OCI-LY7 (cell line): ENCODE measurements around the gene CDYL. TPM values are rescaled to one million over a fixed set of nuclear protein-coding genes. Genes with fewer than 3 reads are reported as not detected.

ENCODE experiments used
- BruUV-seq: library from RNA; stranded (reverse); fragments of 400-500 nt; replicated peaks from 2 replicates; lab custom pipeline; 2021; lab: Mats Ljungman, UMichigan
- CTCF ChIA-PET: fragments of 300-600 bp; sonication (Branson Sonifier 250); formaldehyde crosslinking; loops from one replicate; lab custom pipeline; 2022; ENCODE audit warnings: antibody characterized with exemption; ENCODE audit not compliant: unreplicated experiment; lab: Charles Lee
- POLR2A ChIA-PET: fragments of 300-600 bp; sonication (Branson Sonifier 250); formaldehyde crosslinking; loops from one replicate; lab custom pipeline; 2022; ENCODE audit warnings: antibody characterized with exemption; lab: Charles Lee
- DNase-seq: peaks from one replicate; pipeline ENCODE4 v3.0.0-alpha.2; 2015; ENCODE audit warnings: low spot score
- H2AFZ ChIP-seq: fragments of 200-600 bp; sonication (generic), shearing (Covaris generic); 2 replicates; pipeline ENCODE4 v1.6.1; 2014; ENCODE audit warnings: mild to moderate bottlenecking, antibody characterized with exemption, low read length, moderate library complexity
- H3K27ac ChIP-seq: fragments of 200-600 bp; sonication (generic); 2 replicates; pipeline ENCODE4 v1.5.1; 2014; ENCODE audit warnings: mixed run types, low read depth, mild to moderate bottlenecking, moderate library complexity, low read length, inconsistent platforms; ENCODE audit not compliant: poor library complexity, severe bottlenecking
- H3K36me3 ChIP-seq: fragments of 200-600 bp; sonication (generic); 2 replicates; pipeline ENCODE4 v1.6.1; 2014; ENCODE audit warnings: mild to moderate bottlenecking, antibody characterized with exemption, low read length, moderate library complexity, mixed read lengths; ENCODE audit not compliant: insufficient read depth
- H3K4me1 ChIP-seq: fragments of 200-600 bp; sonication (generic); 2 replicates; pipeline ENCODE4 v1.5.1; 2014; ENCODE audit warnings: mild to moderate bottlenecking, low read length; ENCODE audit not compliant: insufficient read depth, poor library complexity, severe bottlenecking
- H3K4me2 ChIP-seq: fragments of 200-600 bp; sonication (generic); 2 replicates; pipeline ENCODE4 v1.6.1; 2014; ENCODE audit warnings: mild to moderate bottlenecking, low read length
- H3K4me3 ChIP-seq: fragments of 200-600 bp; sonication (generic); 2 replicates; pipeline ENCODE4 v1.5.1; 2014; ENCODE audit warnings: mild to moderate bottlenecking, low read depth, low read length; ENCODE audit not compliant: poor library complexity, severe bottlenecking
- H3K79me2 ChIP-seq: fragments of 200-600 bp; sonication (generic); 2 replicates; pipeline ENCODE4 v1.6.1; 2016; ENCODE audit warnings: low read depth, mild to moderate bottlenecking, low read length, moderate library complexity, mixed read lengths; ENCODE audit not compliant: insufficient read depth
- H3K9me2 ChIP-seq: fragments of 200-600 bp; sonication (generic); 2 replicates; pipeline ENCODE4 v1.6.1; 2016; ENCODE audit warnings: mild to moderate bottlenecking, low read length, mixed read lengths; ENCODE audit not compliant: insufficient read depth
- H3K9me3 ChIP-seq: fragments of 200-600 bp; sonication (generic); 2 replicates; pipeline ENCODE4 v1.6.1; 2014; ENCODE audit warnings: mild to moderate bottlenecking, mixed run types, low read length, mixed read lengths
- H4K20me1 ChIP-seq: fragments of 200-600 bp; sonication (generic); 2 replicates; pipeline ENCODE4 v1.6.1; 2014; ENCODE audit warnings: mild to moderate bottlenecking, antibody characterized with exemption, low read length, moderate library complexity, mixed read lengths; ENCODE audit not compliant: insufficient read depth
- EZH2phosphoT487 ChIP-seq: fragments of 200-600 bp; sonication (generic); IDR thresholded peaks from 2 replicates; pipeline ENCODE4 v1.6.1; 2018; ENCODE audit warnings: low read depth, borderline replicate concordance, mild to moderate bottlenecking, mixed run types, antibody characterized with exemption, low read length, moderate library complexity, mixed read lengths
- intact Hi-C: fragments of 100-400 bp; cut with micrococcal nuclease; formaldehyde crosslinking; loops from one replicate; pipeline ENCODE4 v1.10.0; 2022; ENCODE audit not compliant: unreplicated experiment
- total RNA-seq, 2 experiments: library from RNA; depleted of rRNA in 1 of 2; stranded (reverse); fragments of >200 nt in 1 of 2; shearing (Covaris generic) in 1 of 2; gene quantifications; 2 replicates each; pipeline ENCODE4 v1.2.3, GENCODE V29; 2014 to 2022
- TF ChIP-seq, protein P1 (sequence below): fragments of 200-600 bp; sonication (generic); conservative IDR thresholded peaks from 2 replicates; pipeline ENCODE4 v1.5.1; 2014; ENCODE audit warnings: mild to moderate bottlenecking, antibody characterized with exemption, low read length, moderate library complexity, mixed read lengths

Gene CDYL
- total RNA-seq, 2 experiments from 2014 or later = 33.6 to 76.4 TPM

DNA sequence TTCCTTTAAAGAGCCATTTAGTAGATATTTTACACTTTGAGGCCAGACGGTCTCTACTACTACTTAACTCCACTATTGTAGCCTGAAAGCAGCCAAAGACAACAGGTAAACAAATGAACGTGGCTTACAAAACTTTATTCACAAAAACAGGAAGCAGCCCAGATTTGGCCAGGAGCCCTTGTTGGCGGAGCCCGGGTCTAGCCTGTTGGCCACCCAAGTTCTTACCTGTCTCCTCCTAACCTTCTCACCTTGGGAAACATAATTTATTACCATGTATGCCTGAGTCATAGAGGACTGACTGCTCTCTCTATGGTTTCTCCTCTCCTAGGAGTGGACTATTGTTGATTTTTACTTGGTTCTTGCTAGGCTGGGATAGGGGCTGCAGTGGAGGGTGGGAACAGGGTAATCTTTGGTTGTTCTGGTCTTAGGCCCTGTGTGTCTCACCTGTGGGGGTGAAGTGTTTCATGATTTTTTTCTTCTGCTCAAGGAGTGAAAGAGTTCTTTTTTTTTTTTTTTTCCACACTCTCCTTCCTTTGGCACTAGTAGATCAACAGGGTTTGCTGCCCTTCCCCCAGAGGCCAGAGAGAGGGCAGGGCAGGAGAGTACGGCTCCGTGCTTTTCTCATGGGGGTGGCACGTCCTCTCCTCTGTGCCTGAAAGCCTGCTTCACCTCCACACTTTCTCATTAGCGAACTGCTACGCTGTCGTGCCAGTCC is 137.7 kb downstream of the CDYL start:
- CTCF ChIA-PET = no interaction called here
- H4K20me1 ChIP-seq = no peaks in the 10 kb centered on the region
- no peak for DNase-seq
- no peaks in the 10 kb centered on the region for H3K79me2 ChIP-seq
- intact Hi-C loops = no loop called here
- POLR2A ChIA-PET = interaction anchor here (0.9 kb wide), 1 partner anchor 14 kb away, joined by 4 read pairs; no protein-coding TSS in a partner anchor
- no peak overlapping the region for H2AFZ ChIP-seq
- no peak overlapping the region for H3K4me2 ChIP-seq
- no TSS peak for BruUV-seq
- peaks cover under 1% of the 10 kb centered on the region for H3K4me1 ChIP-seq
- TF ChIP-seq EZH2phosphoT487 = no peak
- TF ChIP-seq, protein P1, sequence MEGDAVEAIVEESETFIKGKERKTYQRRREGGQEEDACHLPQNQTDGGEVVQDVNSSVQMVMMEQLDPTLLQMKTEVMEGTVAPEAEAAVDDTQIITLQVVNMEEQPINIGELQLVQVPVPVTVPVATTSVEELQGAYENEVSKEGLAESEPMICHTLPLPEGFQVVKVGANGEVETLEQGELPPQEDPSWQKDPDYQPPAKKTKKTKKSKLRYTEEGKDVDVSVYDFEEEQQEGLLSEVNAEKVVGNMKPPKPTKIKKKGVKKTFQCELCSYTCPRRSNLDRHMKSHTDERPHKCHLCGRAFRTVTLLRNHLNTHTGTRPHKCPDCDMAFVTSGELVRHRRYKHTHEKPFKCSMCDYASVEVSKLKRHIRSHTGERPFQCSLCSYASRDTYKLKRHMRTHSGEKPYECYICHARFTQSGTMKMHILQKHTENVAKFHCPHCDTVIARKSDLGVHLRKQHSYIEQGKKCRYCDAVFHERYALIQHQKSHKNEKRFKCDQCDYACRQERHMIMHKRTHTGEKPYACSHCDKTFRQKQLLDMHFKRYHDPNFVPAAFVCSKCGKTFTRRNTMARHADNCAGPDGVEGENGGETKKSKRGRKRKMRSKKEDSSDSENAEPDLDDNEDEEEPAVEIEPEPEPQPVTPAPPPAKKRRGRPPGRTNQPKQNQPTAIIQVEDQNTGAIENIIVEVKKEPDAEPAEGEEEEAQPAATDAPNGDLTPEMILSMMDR = no peak
- no peaks in the 10 kb centered on the region for H3K9me2 ChIP-seq
- H3K4me3 ChIP-seq = no peak overlapping the region
- no peaks in the 10 kb centered on the region for H3K9me3 ChIP-seq
- no peak overlapping the region for H3K27ac ChIP-seq
- 0 out of 2 replicates have a peak, but pooled peaks cover 2% of the 10 kb centered on the region for H3K36me3 ChIP-seq

GRCh38 chr6:4914420-4915159 is 138.4 kb downstream of the CDYL start:
- no peak overlapping the region for H3K4me2 ChIP-seq
- POLR2A ChIA-PET = interaction anchor here (0.9 kb wide), 1 partner anchor 13 kb away, joined by 4 read pairs; no protein-coding TSS in a partner anchor

More at GRCh38 chr6:4914420-4915159, 138.4 kb downstream of the CDYL start:
- H4K20me1 ChIP-seq = no peaks in the 10 kb centered on the region
- no peak overlapping the region for H3K27ac ChIP-seq
- CTCF ChIA-PET = no interaction called here
- H3K4me1 ChIP-seq = no peaks in the 10 kb centered on the region
- no peaks in the 10 kb centered on the region for H3K36me3 ChIP-seq
- no peaks in the 10 kb centered on the region for H3K9me3 ChIP-seq
- no peaks in the 10 kb centered on the region for H3K79me2 ChIP-seq
- no peak overlapping the region for H2AFZ ChIP-seq
- TF ChIP-seq, protein P1 = no peak
- no peak for TF ChIP-seq EZH2phosphoT487
- no peaks in the 10 kb centered on the region for H3K9me2 ChIP-seq
- no peak overlapping the region for H3K4me3 ChIP-seq
- intact Hi-C loops = no loop called here
- BruUV-seq = no TSS peak
- no peak for DNase-seq
